Panc1 (cell line): ENCODE measurements around the gene TMEM95. TPM values are rescaled to one million over a fixed set of nuclear protein-coding genes. Genes with fewer than 3 reads are reported as not detected.

Experiments
- ATAC-seq: fragments of 200-7000 bp; cut with Tn5 transposase; 2 replicates; pipeline ENCODE4 v1.9.1; 2020; ENCODE audit warnings: mild to moderate bottlenecking, moderate library complexity
- BruUV-seq: library from RNA; stranded (reverse); fragments of 400-500 nt; replicated peaks from 2 replicates; lab custom pipeline; 2021; lab: Mats Ljungman, UMichigan
- CTCF ChIA-PET: fragments of 300-600 bp; sonication (Branson Sonifier 250); formaldehyde crosslinking; loops from one replicate; lab custom pipeline; 2022; ENCODE audit warnings: antibody characterized with exemption; lab: Charles Lee
- POLR2A ChIA-PET: fragments of 300-600 bp; sonication (Branson Sonifier 250); formaldehyde crosslinking; loops from one replicate; lab custom pipeline; 2022; ENCODE audit warnings: antibody characterized with exemption; lab: Charles Lee
- DNase-seq: peaks from one replicate; pipeline ENCODE4 v3.0.0-alpha.2; 2010; ENCODE audit warnings: low read depth, low spot score
- H3K27ac ChIP-seq: 2 replicates; pipeline ENCODE4 v1.5.1; 2011; ENCODE audit warnings: mild to moderate bottlenecking, low read length, inconsistent platforms
- H3K27me3 ChIP-seq: fragments of 200-500 bp; sonication (Bioruptor generic); 2 replicates; pipeline ENCODE4 v1.6.0; 2014; ENCODE audit warnings: low read length, inconsistent platforms; ENCODE audit not compliant: control insufficient read depth, insufficient read depth
- H3K36me3 ChIP-seq: fragments of 200-500 bp; sonication (Bioruptor generic); 2 replicates; pipeline ENCODE4 v1.5.1; 2014; ENCODE audit warnings: inconsistent platforms, mild to moderate bottlenecking, low read length, moderate library complexity; ENCODE audit not compliant: control insufficient read depth, insufficient read depth
- H3K4me1 ChIP-seq: 2 replicates; pipeline ENCODE4 v1.5.1; 2011; ENCODE audit warnings: inconsistent platforms, mild to moderate bottlenecking, low read length, moderate library complexity; ENCODE audit not compliant: control insufficient read depth, insufficient read depth
- H3K4me3 ChIP-seq, 2 experiments: 2 replicates each; pipeline ENCODE4 v1.5.1; 2011 to 2012; ENCODE audit warnings: low read depth in 2 of 2, low read length in 2 of 2, mild to moderate bottlenecking in 2 of 2, inconsistent platforms in 1 of 2, moderate library complexity in 1 of 2
- H3K9me3 ChIP-seq: fragments of 200-500 bp; sonication (Bioruptor generic); 2 replicates; pipeline ENCODE4 v1.5.1; 2014; ENCODE audit warnings: low read depth, mild to moderate bottlenecking, inconsistent platforms, low read length, moderate library complexity; ENCODE audit not compliant: control insufficient read depth, insufficient read depth
- POLR2AphosphoS5 ChIP-seq: IDR thresholded peaks from 2 replicates; pipeline ENCODE4 v1.6.1; 2012; ENCODE audit warnings: mild to moderate bottlenecking, low read depth, low read length, moderate library complexity
- REST ChIP-seq, 2 experiments: IDR thresholded peaks; 2 replicates each; pipeline ENCODE4 v1.6.1; 2011 to 2012; ENCODE audit warnings: low read depth in 2 of 2, control low read depth in 1 of 2, low read length in 1 of 2, mild to moderate bottlenecking in 1 of 2, moderate library complexity in 1 of 2; ENCODE audit not compliant: insufficient read depth in 1 of 2
- SIN3A ChIP-seq: IDR thresholded peaks from 2 replicates; pipeline ENCODE4 v1.6.1; 2012; ENCODE audit warnings: low read depth, mild to moderate bottlenecking, low read length, moderate library complexity, borderline replicate concordance; ENCODE audit not compliant: insufficient read depth
- TCF7L2 ChIP-seq: IDR thresholded peaks from 2 replicates; pipeline ENCODE4 v1.6.1; 2011; ENCODE audit warnings: mild to moderate bottlenecking, low read depth, low read length, inconsistent platforms
- in situ Hi-C: cut with HindIII; loops from 2 replicates; pipeline ENCODE4 v1.10.0; 2016; ENCODE audit warnings: low sequenced_read_pairs, low pct_unique_long_range_greater_than_20kb
- intact Hi-C: fragments of 100-400 bp; cut with micrococcal nuclease; formaldehyde crosslinking; loops from one replicate; pipeline ENCODE4 v1.10.0; 2022; ENCODE audit not compliant: unreplicated experiment
- total RNA-seq: library from RNA; stranded (reverse); gene quantifications from one replicate; pipeline ENCODE4 v1.2.1, GENCODE V29; 2021; ENCODE audit not compliant: unreplicated experiment
- TF ChIP-seq, protein P1 (sequence below): fragments of 450-650 bp; IDR thresholded peaks from 2 replicates; pipeline ENCODE4 v1.5.1; 2017; ENCODE audit warnings: mild to moderate bottlenecking

TMEM95 gene
- total RNA-seq, 1 experiment from 2014 or later: not detected

GRCh38 chr17:7384489-7385081 is 29.6 kb downstream of the TMEM95 start:
- H3K9me3 ChIP-seq: no peaks in the 10 kb centered on the region
- DNase-seq (no peak), ATAC-seq (no peak)
- POLR2A ChIA-PET: interaction anchor here (0.6 to 0.7 kb wide), 2 partner anchors 31 to 99 kb away, joined by 8 to 9 read pairs; partner anchors contain the start of gene POLR2A
- no peak overlapping the region for H3K4me3 ChIP-seq
- no peak overlapping the region for H3K27ac ChIP-seq
- CTCF ChIA-PET: no interaction called here
- no peaks in the 10 kb centered on the region for H3K4me1 ChIP-seq
- TF ChIP-seq SIN3A (no peak), POLR2AphosphoS5 (no peak), TCF7L2 (no peak), REST (IDR thresholded peaks at IDR 0.05; ENCODE audit: insufficient read depth in 1 of 2, low read depth in 2 of 2, low read length in 1 of 2) (no peak)
- TF ChIP-seq, protein P1, sequence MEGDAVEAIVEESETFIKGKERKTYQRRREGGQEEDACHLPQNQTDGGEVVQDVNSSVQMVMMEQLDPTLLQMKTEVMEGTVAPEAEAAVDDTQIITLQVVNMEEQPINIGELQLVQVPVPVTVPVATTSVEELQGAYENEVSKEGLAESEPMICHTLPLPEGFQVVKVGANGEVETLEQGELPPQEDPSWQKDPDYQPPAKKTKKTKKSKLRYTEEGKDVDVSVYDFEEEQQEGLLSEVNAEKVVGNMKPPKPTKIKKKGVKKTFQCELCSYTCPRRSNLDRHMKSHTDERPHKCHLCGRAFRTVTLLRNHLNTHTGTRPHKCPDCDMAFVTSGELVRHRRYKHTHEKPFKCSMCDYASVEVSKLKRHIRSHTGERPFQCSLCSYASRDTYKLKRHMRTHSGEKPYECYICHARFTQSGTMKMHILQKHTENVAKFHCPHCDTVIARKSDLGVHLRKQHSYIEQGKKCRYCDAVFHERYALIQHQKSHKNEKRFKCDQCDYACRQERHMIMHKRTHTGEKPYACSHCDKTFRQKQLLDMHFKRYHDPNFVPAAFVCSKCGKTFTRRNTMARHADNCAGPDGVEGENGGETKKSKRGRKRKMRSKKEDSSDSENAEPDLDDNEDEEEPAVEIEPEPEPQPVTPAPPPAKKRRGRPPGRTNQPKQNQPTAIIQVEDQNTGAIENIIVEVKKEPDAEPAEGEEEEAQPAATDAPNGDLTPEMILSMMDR: no peak
- peaks cover 2% of the 10 kb centered on the region; the same call in 1 of the 2 replicates for H3K36me3 ChIP-seq
- BruUV-seq: no TSS peak
- in situ Hi-C loops: no loop called here
- intact Hi-C loops: no loop called here
- no peaks in the 10 kb centered on the region for H3K27me3 ChIP-seq

DNA sequence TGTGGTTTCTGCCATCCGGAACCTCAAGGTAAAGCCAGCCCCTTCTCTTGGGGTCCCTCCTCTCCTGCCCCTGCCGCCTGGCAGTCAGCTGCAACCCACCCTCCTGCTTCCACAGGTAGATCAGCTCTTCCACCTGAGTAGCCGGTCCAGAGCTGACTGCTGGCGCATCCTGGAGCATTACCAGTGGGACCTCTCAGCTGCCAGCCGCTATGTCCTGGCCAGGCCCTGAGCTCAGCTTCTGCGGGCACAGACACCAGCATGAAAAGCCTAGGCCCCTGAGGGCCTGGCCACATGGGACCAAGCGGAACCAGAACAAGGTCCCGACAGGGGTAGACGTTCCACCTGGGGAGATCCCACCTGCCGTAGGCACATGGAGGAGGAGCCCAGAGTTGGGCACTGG is 33.9 kb downstream of the TMEM95 start:
- no TSS peak for BruUV-seq
- DNase-seq (no peak), ATAC-seq (no peak)
- in situ Hi-C loops (no loop called here), intact Hi-C loops (no loop called here)
- CTCF ChIA-PET: no interaction called here
- no peaks in the 10 kb centered on the region for H3K27me3 ChIP-seq
- no peak overlapping the region for H3K27ac ChIP-seq
- no peaks in the 10 kb centered on the region for H3K9me3 ChIP-seq
- H3K4me3 ChIP-seq: no peak overlapping the region
- no peaks in the 10 kb centered on the region for H3K4me1 ChIP-seq
- POLR2A ChIA-PET: no interaction called here
- no peaks in the 10 kb centered on the region for H3K36me3 ChIP-seq
- TF ChIP-seq POLR2AphosphoS5 (no peak), REST (IDR thresholded peaks at IDR 0.05; ENCODE audit: insufficient read depth in 1 of 2, low read depth in 2 of 2, low read length in 1 of 2) (no peak), SIN3A (no peak), TCF7L2 (no peak)
- TF ChIP-seq, protein P1: no peak
